Measurements from ENCODE around the gene HOXB1.

HOXB1 gene

GRCh38 chr17:48566717-48567116, 35.9 kb upstream of the HOXB1 start:
- peak overlapping the region in 1 of 2 donors; percentile 75 for H3K4me3 ChIP-seq (ENCODE audit: low read length in 2 of 2)
- peak overlapping the region; percentile 94 for H3K27ac ChIP-seq (ENCODE audit: low read length)
- no peaks in the 10 kb centered on the region for H3K9me3 ChIP-seq (ENCODE audit: control insufficient read depth in 2 of 2, low read length in 2 of 2)
- no peaks in the 10 kb centered on the region for H3K36me3 ChIP-seq (ENCODE audit: control insufficient read depth in 2 of 2, insufficient read depth in 2 of 2, low read length in 2 of 2)
- peaks cover 0 to 14% of the 10 kb centered on the region in 2 donors for H3K27me3 ChIP-seq (ENCODE audit: control insufficient read depth in 1 of 2, insufficient read depth in 2 of 2, low read length in 2 of 2)
- peaks cover 77% of the 10 kb centered on the region for H3K4me1 ChIP-seq (ENCODE audit: control insufficient read depth, insufficient read depth, low read length)
- H3K9ac ChIP-seq (ENCODE audit: low read length in 2 of 2) = no peak overlapping the region

- Histone ChIP-seq H3K27me3 (ENCODE audit: control insufficient read depth in 1 of 2, insufficient read depth in 2 of 2, low read length in 2 of 2) (peaks cover 0 to 14% of the 10 kb centered on the region in 2 donors), H3K27ac (ENCODE audit: low read length) (peak overlapping the region; percentile 94), H3K9me3 (ENCODE audit: control insufficient read depth in 2 of 2, low read length in 2 of 2) (no peaks in the 10 kb centered on the region), H3K4me3 (ENCODE audit: low read length in 2 of 2) (peak overlapping the region in 1 of 2 donors; percentile 77), H3K4me1 (ENCODE audit: control insufficient read depth, insufficient read depth, low read length) (peaks cover 78% of the 10 kb centered on the region), H3K9ac (ENCODE audit: low read length in 2 of 2) (no peak overlapping the region), H3K36me3 (ENCODE audit: control insufficient read depth in 2 of 2, insufficient read depth in 2 of 2, low read length in 2 of 2) (peaks cover 0 to 2% of the 10 kb centered on the region in 2 donors)
Measured at GRCh38 chr17:48565925-48566710, 35.3 kb upstream of the HOXB1 start.

- peak overlapping the region; percentile 80 for H3K27ac ChIP-seq (ENCODE audit: low read length)
- H3K9ac ChIP-seq (ENCODE audit: low read length in 2 of 2) = peak overlapping the region; percentile 65 to 84
- peak overlapping the region; percentile 49 to 77 for H3K4me3 ChIP-seq (ENCODE audit: low read length in 2 of 2)
- peaks cover 0 to 2% of the 10 kb centered on the region in 2 donors for H3K36me3 ChIP-seq (ENCODE audit: control insufficient read depth in 2 of 2, insufficient read depth in 2 of 2, low read length in 2 of 2)
- H3K4me1 ChIP-seq (ENCODE audit: control insufficient read depth, insufficient read depth, low read length) = peaks cover 79% of the 10 kb centered on the region
- peaks cover 0 to 8% of the 10 kb centered on the region in 2 donors for H3K27me3 ChIP-seq (ENCODE audit: control insufficient read depth in 1 of 2, insufficient read depth in 2 of 2, low read length in 2 of 2)
- H3K9me3 ChIP-seq (ENCODE audit: control insufficient read depth in 2 of 2, low read length in 2 of 2) = no peaks in the 10 kb centered on the region
Measured at GRCh38 chr17:48565022-48565554, 34.3 kb upstream of the HOXB1 start.

GRCh38 chr17:48564188-48565021, 33.6 kb upstream of the HOXB1 start:
- H3K4me3 ChIP-seq (ENCODE audit: low read length in 2 of 2) = peak overlapping the region; percentile 49 to 77
- H3K9me3 ChIP-seq (ENCODE audit: control insufficient read depth in 2 of 2, low read length in 2 of 2) = no peaks in the 10 kb centered on the region
- H3K36me3 ChIP-seq (ENCODE audit: control insufficient read depth in 2 of 2, insufficient read depth in 2 of 2, low read length in 2 of 2) = peaks cover 0 to 2% of the 10 kb centered on the region in 2 donors
- peak overlapping the region; percentile 65 to 84 for H3K9ac ChIP-seq (ENCODE audit: low read length in 2 of 2)
- H3K27me3 ChIP-seq (ENCODE audit: control insufficient read depth in 1 of 2, insufficient read depth in 2 of 2, low read length in 2 of 2) = peaks cover 0 to 6% of the 10 kb centered on the region in 2 donors
- H3K4me1 ChIP-seq (ENCODE audit: control insufficient read depth, insufficient read depth, low read length) = peaks cover 81% of the 10 kb centered on the region
- peak overlapping the region; percentile 80 for H3K27ac ChIP-seq (ENCODE audit: low read length)

GRCh38 chr17:48563867-48564187, 33.0 kb upstream of the HOXB1 start:
- peaks cover 0 to 2% of the 10 kb centered on the region in 2 donors for H3K36me3 ChIP-seq (ENCODE audit: control insufficient read depth in 2 of 2, insufficient read depth in 2 of 2, low read length in 2 of 2)
- peaks cover 86% of the 10 kb centered on the region for H3K4me1 ChIP-seq (ENCODE audit: control insufficient read depth, insufficient read depth, low read length)
- H3K27me3 ChIP-seq (ENCODE audit: control insufficient read depth in 1 of 2, insufficient read depth in 2 of 2, low read length in 2 of 2) = peaks cover 0 to 4% of the 10 kb centered on the region in 2 donors
- peak overlapping the region; percentile 51 to 52 for H3K9ac ChIP-seq (ENCODE audit: low read length in 2 of 2)
- peak overlapping the region; percentile 66 for H3K27ac ChIP-seq (ENCODE audit: low read length)
- no peaks in the 10 kb centered on the region for H3K9me3 ChIP-seq (ENCODE audit: control insufficient read depth in 2 of 2, low read length in 2 of 2)
- peak overlapping the region; percentile 44 to 77 for H3K4me3 ChIP-seq (ENCODE audit: low read length in 2 of 2)

GRCh38 chr17:48563385-48563838, 32.6 kb upstream of the HOXB1 start:
- Histone ChIP-seq H3K27me3 (ENCODE audit: control insufficient read depth in 1 of 2, insufficient read depth in 2 of 2, low read length in 2 of 2) (peaks cover 0 to 2% of the 10 kb centered on the region in 2 donors), H3K4me3 (ENCODE audit: low read length in 2 of 2) (peak overlapping the region; percentile 44 to 77), H3K9me3 (ENCODE audit: control insufficient read depth in 2 of 2, low read length in 2 of 2) (no peaks in the 10 kb centered on the region), H3K4me1 (ENCODE audit: control insufficient read depth, insufficient read depth, low read length) (peaks cover 88% of the 10 kb centered on the region), H3K9ac (ENCODE audit: low read length in 2 of 2) (peak overlapping the region; percentile 51 to 52), H3K36me3 (ENCODE audit: control insufficient read depth in 2 of 2, insufficient read depth in 2 of 2, low read length in 2 of 2) (peaks cover 0 to 2% of the 10 kb centered on the region in 2 donors), H3K27ac (ENCODE audit: low read length) (peak overlapping the region; percentile 66)

- H3K27me3 ChIP-seq (ENCODE audit: control insufficient read depth in 1 of 2, insufficient read depth in 2 of 2, low read length in 2 of 2) = no peaks in the 10 kb centered on the region
Measured at GRCh38 chr17:48562934-48563333, 32.1 kb upstream of the HOXB1 start.

GRCh38 chr17:48561884-48562810, 31.3 kb upstream of the HOXB1 start:
- Histone ChIP-seq H3K9me3 (ENCODE audit: control insufficient read depth in 2 of 2, low read length in 2 of 2) (no peaks in the 10 kb centered on the region), H3K27ac (ENCODE audit: low read length) (peak overlapping the region; percentile 66), H3K36me3 (ENCODE audit: control insufficient read depth in 2 of 2, insufficient read depth in 2 of 2, low read length in 2 of 2) (peaks cover 0 to 2% of the 10 kb centered on the region in 2 donors), H3K4me3 (ENCODE audit: low read length in 2 of 2) (peak overlapping the region; percentile 7 to 77), H3K4me1 (ENCODE audit: control insufficient read depth, insufficient read depth, low read length) (peaks cover 89% of the 10 kb centered on the region), H3K27me3 (ENCODE audit: control insufficient read depth in 1 of 2, insufficient read depth in 2 of 2, low read length in 2 of 2) (no peaks in the 10 kb centered on the region), H3K9ac (ENCODE audit: low read length in 2 of 2) (no peak overlapping the region)

More at GRCh38 chr17:48562934-48563333, 32.1 kb upstream of the HOXB1 start:
- Histone ChIP-seq H3K36me3 (ENCODE audit: control insufficient read depth in 2 of 2, insufficient read depth in 2 of 2, low read length in 2 of 2) (peaks cover 0 to 2% of the 10 kb centered on the region in 2 donors), H3K4me3 (ENCODE audit: low read length in 2 of 2) (peak overlapping the region; percentile 7 to 77), H3K4me1 (ENCODE audit: control insufficient read depth, insufficient read depth, low read length) (peaks cover 89% of the 10 kb centered on the region), H3K9me3 (ENCODE audit: control insufficient read depth in 2 of 2, low read length in 2 of 2) (no peaks in the 10 kb centered on the region), H3K27ac (ENCODE audit: low read length) (peak overlapping the region; percentile 66), H3K9ac (ENCODE audit: low read length in 2 of 2) (no peak overlapping the region)

GRCh38 chr17:48559840-48560817, 29.3 kb upstream of the HOXB1 start:
- Histone ChIP-seq H3K27me3 (ENCODE audit: control insufficient read depth in 1 of 2, insufficient read depth in 2 of 2, low read length in 2 of 2) (no peaks in the 10 kb centered on the region), H3K27ac (ENCODE audit: low read length) (peak overlapping the region; percentile 96), H3K9me3 (ENCODE audit: control insufficient read depth in 2 of 2, low read length in 2 of 2) (no peaks in the 10 kb centered on the region), H3K4me3 (ENCODE audit: low read length in 2 of 2) (peak overlapping the region; percentile 13 to 75), H3K36me3 (ENCODE audit: control insufficient read depth in 2 of 2, insufficient read depth in 2 of 2, low read length in 2 of 2) (peaks cover 0 to 2% of the 10 kb centered on the region in 2 donors), H3K9ac (ENCODE audit: low read length in 2 of 2) (peak overlapping the region; percentile 27 to 36), H3K4me1 (ENCODE audit: control insufficient read depth, insufficient read depth, low read length) (peaks cover 86% of the 10 kb centered on the region)

All from stomach smooth muscle (tissue), 2 donors.